Activated naive CD8-positive, alpha-beta T cell treated with anti-CD3 and anti-CD28 coated beads for 36 hours (primary cell): ENCODE results near the gene SMURF1. TPM values are rescaled to one million over a fixed set of nuclear protein-coding genes. Genes with fewer than 3 reads are reported as not detected.

Experiments used
- DNase-seq: peaks from one replicate; pipeline ENCODE4 v3.0.0; 2021
- H3K27ac Mint-ChIP-seq: one replicate; pipeline ENCODE4 v1.8.0; 2022; ENCODE audit warnings: mild to moderate bottlenecking, moderate library complexity, mixed read lengths
- H3K27me3 Mint-ChIP-seq: one replicate; pipeline ENCODE4 v1.8.0; 2022; ENCODE audit warnings: mild to moderate bottlenecking, mixed read lengths
- H3K36me3 Mint-ChIP-seq: one replicate; pipeline ENCODE4 v1.8.0; 2021; ENCODE audit warnings: mild to moderate bottlenecking, mixed read lengths
- H3K4me1 Mint-ChIP-seq: one replicate; pipeline ENCODE4 v1.8.0; 2021; ENCODE audit warnings: mixed read lengths
- H3K4me3 Mint-ChIP-seq: one replicate; pipeline ENCODE4 v1.8.0; 2022; ENCODE audit warnings: mild to moderate bottlenecking, moderate library complexity, mixed read lengths
- H3K9me3 Mint-ChIP-seq: one replicate; pipeline ENCODE4 v1.8.0; 2022; ENCODE audit warnings: mixed read lengths
- total RNA-seq, 2 experiments: library from RNA; stranded (reverse); gene quantifications; one replicate each; pipeline ENCODE4 v1.2.3, GENCODE V29; 2021

SMURF1 gene
- total RNA-seq, 2 experiments from 2014 or later: 12.3 TPM

DNA sequence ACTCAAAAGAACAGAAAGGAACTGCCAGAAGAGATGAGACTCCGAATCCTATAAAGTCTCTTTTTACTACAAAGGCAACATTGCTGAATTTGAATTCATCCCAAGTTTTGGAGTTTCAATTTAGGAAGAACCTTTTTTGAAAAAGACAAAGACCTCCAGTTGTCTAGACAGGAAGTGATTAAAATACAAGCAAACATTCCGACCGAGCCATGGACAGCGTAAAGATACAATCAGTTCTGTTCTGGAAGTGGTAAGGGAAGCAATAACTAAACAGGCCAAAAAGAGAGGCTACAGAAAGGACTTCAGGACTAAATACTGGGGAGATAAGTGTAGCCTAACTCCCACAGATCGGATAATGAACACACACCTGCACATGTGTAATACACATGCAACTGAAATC, 101.0 kb downstream of the SMURF1 start:
- Mint-ChIP-seq H3K4me1 (no peaks in the 10 kb centered on the region), H3K9me3 (no peaks in the 10 kb centered on the region), H3K4me3 (no peak overlapping the region), H3K27ac (no peak overlapping the region), H3K36me3 (peaks cover 16% of the 10 kb centered on the region), H3K27me3 (no peaks in the 10 kb centered on the region)
- no peak for DNase-seq

DNA sequence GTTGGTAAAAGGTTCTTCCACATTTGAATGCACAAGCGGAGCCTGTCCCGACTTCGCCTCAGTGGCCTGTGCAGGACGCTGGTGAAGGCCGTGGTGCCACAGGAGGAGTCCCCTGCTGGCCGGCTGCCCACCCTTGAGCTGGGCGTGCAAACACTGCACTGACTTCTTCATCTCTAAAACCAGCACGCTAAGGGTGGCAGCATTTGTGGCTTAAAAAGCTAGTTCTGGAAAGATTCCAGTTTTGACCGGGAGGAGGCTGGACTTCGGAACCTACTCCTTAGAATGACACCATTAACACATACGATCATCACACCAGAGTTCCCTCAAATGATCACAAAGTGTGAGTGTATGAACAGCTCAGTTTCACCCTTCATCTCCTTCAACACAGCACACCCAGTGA, 102.4 kb downstream of the SMURF1 start:
- no peaks in the 10 kb centered on the region for H3K4me1 Mint-ChIP-seq
- H3K36me3 Mint-ChIP-seq: peaks cover 20% of the 10 kb centered on the region
- no peaks in the 10 kb centered on the region for H3K27me3 Mint-ChIP-seq
- H3K4me3 Mint-ChIP-seq: no peak overlapping the region
- peak overlapping the region; percentile 7 for H3K27ac Mint-ChIP-seq
- H3K9me3 Mint-ChIP-seq: no peaks in the 10 kb centered on the region
- no peak for DNase-seq

DNA sequence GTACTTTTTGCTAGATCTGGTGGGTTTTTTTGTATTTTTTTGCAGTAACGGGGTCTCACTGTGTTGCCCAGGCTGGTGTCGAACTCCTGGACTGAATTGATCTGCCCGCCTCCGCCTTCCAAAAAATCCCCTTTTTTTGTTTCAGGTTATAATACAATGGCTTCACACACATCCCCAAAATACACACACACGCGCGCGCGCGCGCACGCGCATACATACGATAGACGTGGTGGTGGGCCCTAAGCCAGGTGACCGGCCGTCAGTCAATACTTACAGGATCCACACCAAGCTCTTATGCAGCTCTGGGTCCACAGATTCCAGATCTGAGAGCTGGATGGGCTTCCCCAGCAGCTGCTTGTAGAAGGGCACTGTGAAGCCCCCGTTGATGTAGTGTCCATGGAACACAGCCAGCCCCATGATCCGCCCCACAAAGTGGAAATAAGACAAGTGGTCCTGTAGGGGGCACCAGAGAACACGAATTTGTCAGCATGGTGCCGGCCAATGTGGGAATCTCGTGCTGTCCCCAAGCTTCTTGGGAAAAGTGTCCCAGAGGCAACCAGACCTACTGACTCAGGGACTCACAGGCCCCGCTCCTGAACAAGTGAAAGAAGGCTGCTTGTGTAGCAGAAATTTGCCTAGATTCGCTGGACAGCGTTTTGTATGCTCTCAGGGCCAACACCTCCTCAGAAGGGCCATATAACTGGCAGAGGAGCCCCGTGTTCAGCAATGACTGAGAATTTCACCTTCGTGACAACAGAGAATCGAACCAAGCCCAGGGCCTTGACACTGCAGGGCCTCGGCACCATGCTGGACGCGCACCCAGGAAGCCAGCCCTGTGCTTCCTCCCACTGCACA, 103.6 kb downstream of the SMURF1 start:
- Mint-ChIP-seq H3K36me3 (peaks cover 22% of the 10 kb centered on the region), H3K27me3 (no peaks in the 10 kb centered on the region), H3K9me3 (no peaks in the 10 kb centered on the region), H3K4me1 (no peaks in the 10 kb centered on the region), H3K27ac (peak overlapping the region; percentile 54), H3K4me3 (no peak overlapping the region)
- peak; percentile 50 for DNase-seq

DNA sequence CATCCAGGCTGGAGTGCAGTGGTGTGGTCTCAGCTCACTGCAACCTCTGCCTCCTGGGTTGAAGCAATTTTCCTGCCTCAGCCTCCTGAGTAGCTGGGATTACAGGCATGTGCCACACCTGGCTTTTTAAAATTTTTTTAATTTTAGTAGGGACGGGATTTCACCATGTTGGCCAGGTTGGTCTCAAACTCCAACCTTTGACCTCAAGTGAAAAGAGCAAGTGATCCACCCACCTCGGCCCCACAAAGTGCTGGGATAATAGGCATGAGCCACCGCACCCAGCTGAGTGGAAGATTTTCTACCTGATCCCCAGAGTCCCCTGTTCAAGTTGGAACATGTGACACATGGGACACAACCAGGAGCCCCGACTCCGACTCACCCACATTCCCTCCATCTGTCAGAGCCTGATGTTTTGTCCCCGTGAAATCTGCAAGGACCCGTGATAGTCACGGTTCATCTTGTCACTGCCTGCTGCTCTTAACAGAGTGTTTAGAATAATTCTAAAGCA, 104.5 kb downstream of the SMURF1 start:
- DNase-seq: no peak
- H3K36me3 Mint-ChIP-seq: peaks cover 20% of the 10 kb centered on the region
- H3K9me3 Mint-ChIP-seq: no peaks in the 10 kb centered on the region
- H3K4me1 Mint-ChIP-seq: no peaks in the 10 kb centered on the region
- no peak overlapping the region for H3K27ac Mint-ChIP-seq
- H3K27me3 Mint-ChIP-seq: no peaks in the 10 kb centered on the region
- no peak overlapping the region for H3K4me3 Mint-ChIP-seq

DNA sequence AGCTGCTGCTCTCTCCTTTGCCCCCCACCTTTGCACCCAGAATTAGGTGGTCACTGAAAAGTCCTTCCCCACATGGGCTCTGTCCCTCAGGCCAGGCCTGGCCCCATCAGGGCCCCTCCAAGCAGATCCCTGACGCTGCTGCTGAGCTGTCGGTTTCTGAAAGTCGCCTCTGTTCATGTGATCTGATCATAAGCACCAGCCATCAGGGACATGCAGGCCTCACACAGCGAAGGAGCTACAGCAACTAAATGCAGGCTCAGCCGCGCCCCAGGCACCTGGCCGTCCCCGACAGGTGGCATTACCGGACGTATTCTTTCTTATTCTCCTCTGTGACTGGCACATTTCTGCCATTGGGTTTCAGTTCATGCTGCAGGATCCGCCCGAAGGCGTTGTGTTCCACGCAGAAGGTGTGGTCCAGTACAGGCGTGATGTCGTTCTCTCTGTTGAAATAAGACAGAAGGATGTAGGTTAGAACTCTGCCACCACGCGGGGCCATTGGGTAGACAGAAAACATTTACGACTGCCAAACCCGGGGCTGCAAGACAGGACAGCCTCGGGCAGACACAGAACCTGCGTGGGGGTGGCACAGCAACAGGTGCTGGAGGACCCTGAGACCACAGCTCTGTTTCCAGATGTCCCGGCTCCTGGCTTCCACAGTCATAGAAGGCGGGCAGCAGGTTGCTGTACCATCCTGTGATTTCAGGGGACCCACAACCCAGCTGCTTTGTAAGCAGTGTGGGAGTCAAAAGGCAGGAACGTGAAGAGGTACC, 105.6 kb downstream of the SMURF1 start:
- Mint-ChIP-seq H3K9me3 (no peaks in the 10 kb centered on the region), H3K36me3 (peaks cover 17% of the 10 kb centered on the region), H3K27ac (no peak overlapping the region), H3K4me1 (no peaks in the 10 kb centered on the region), H3K27me3 (no peaks in the 10 kb centered on the region), H3K4me3 (no peak overlapping the region)
- no peak for DNase-seq

DNA sequence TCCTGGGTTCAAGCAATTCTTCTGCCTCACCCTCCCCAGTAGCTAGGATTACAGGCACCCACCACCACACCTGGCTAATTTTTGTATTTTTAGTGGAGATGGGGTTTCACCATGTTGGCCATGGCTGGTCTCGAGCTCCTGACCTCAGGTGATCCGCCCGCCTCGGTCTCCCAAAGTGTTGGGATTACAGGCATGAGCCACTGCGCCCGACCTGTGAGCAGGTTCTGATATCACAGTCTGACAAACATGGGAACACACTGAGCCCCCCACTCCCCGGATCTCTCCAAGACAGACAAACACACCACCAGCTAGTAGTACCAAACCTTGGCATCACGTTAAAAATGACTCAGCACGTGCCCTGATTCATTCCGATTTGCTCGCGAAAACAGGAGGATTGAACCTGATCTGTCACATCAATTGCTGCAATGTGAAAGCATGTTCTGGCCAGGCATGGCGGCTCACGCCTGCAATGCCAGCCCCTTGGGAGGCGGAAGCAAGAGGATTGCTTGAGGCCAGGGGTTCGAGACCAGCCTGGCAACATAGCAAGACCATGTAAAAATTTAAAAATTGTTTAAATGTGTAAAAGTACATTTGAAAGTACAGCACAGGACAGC, 106.5 kb downstream of the SMURF1 start:
- H3K4me3 Mint-ChIP-seq: no peak overlapping the region
- H3K36me3 Mint-ChIP-seq: peaks cover 17% of the 10 kb centered on the region
- DNase-seq: no peak
- H3K27ac Mint-ChIP-seq: no peak overlapping the region
- H3K9me3 Mint-ChIP-seq: no peaks in the 10 kb centered on the region
- no peaks in the 10 kb centered on the region for H3K27me3 Mint-ChIP-seq
- H3K4me1 Mint-ChIP-seq: no peaks in the 10 kb centered on the region

DNA sequence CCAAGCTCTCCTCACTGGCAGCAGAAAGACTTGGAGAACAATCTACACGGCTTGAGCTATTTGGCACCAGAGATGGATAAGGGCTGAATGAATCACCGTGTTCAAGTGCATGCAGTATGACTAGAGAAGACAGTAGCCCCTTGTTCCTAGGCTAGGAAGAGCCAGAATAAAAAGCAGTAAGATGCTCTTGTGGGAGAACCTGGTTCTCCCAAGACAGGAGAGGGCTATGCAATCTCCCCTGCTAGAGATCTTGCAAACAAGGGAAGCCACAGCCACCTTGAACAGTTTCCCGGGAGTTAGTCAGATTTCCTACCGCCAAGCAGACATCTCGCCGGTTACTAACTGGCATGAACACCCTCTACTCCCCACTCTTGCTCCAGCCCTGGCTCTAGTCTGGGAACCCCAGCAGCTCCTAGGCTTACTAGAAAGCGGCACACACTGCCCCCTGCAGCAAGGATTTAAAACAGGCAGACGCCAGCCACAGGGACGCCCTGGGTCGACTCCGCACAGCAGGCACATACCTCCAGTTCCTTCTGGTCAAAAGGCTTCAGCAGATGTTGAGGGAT, 107.3 kb downstream of the SMURF1 start:
- Mint-ChIP-seq H3K36me3 (peaks cover 14% of the 10 kb centered on the region), H3K4me1 (no peaks in the 10 kb centered on the region), H3K27ac (no peak overlapping the region), H3K27me3 (no peaks in the 10 kb centered on the region), H3K4me3 (no peak overlapping the region), H3K9me3 (no peaks in the 10 kb centered on the region)
- no peak for DNase-seq

DNA sequence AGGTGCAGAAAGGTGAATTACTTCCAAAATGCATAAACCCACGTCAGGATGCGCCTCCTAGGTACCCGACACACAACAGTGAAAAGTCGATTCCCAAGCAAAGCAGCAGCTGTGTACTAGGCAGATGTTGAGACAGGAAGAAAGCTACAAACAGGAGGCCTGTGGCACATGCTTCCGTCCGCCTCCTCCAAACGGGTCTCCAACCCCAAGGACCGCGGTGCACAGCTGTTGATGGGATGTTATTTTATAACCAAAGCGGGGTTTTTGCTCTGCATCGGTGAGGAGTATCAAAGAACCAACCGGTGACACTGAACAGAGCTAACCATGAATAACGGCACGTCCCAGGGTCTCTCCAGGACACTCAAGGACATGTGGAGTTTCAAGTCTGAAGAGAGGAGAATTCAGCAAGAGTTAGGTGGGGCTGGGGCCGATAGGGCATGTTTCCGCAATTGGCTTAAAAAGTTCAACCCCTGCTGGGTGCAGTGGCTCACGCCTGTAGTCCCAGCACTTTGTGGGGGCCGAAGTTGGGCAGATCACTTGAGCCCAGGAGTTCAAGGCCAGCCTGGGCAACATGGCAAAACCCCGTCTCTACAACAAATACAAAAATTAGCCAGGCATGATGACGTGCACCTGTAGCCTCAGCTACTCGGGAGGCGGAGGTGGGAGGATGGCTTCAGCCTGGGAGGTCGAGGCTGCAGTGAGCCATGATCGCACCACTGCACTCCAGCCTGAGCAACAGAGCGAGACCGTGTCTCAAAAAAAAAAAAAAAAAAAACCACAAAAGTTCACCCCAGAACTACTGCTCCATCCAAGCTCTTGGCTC, 108.0 kb downstream of the SMURF1 start:
- DNase-seq: no peak
- Mint-ChIP-seq H3K36me3 (peaks cover 13% of the 10 kb centered on the region), H3K27ac (no peak overlapping the region), H3K27me3 (no peaks in the 10 kb centered on the region), H3K4me1 (no peaks in the 10 kb centered on the region), H3K9me3 (no peaks in the 10 kb centered on the region), H3K4me3 (no peak overlapping the region)

DNA sequence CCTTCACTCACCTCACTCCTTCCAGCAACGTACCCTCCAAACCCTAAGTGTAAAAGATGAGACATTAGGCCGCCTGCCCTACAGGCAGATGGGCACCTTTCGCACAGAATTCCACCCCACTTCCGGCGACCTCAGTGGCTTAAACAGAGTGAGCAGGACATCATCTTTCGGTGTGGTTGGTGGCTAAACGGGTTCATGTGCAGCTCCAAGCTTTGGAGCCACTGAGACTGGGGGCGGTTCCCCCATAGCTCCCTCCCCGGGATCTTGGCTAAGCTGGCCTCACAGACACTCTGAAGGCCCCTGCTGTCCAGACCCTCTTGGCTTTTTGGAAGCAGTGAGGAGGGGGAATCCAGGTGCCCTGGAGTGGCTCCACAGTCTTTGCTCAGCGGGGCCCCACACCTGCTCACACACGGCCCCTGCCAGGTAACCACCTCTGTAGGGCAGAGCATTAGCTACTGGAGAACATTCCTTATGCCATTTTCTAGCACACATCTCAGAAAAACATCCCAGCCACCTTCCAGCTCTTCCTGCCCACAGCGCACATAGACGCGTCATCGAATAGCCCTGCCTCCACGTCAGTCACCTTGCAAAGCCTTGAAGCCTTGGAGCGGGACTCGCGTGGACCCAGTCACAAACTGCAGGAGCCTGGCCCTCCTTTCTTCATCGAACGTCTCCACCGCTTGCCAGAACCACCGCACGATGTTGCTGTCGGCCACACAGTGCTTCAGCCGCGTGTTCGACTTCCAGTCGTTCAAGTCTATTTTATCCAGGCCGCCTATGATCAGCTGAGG, 108.8 kb downstream of the SMURF1 start:
- DNase-seq: no peak
- Mint-ChIP-seq H3K27me3 (no peaks in the 10 kb centered on the region), H3K36me3 (peaks cover 11% of the 10 kb centered on the region)

DNA sequence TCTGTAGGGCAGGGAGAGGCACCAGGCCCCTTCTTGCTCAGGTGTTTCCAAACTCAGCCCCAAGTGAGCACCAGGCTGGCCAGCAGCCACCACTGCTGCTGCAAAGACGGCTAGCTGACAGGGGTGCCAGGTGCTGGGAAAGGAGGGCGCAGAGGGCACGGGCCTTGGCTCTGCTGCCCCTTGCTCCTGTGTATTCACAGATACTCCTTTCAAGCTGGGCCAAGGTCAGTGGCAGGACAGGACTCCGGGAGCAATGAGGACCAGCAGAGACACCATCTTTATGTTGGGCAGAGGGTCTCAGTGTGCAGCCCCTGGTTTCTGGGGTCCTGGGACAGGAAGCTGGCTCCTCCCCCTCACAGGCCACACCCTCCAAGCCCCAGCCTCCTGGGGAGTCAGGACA, 110.1 kb downstream of the SMURF1 start:
- Mint-ChIP-seq H3K36me3 (peaks cover 10% of the 10 kb centered on the region), H3K4me3 (no peak overlapping the region)
- DNase-seq: no peak

More for the DNA sequence above, 108.8 kb downstream of the SMURF1 start:
- Mint-ChIP-seq H3K4me1 (no peaks in the 10 kb centered on the region), H3K4me3 (no peak overlapping the region), H3K27ac (no peak overlapping the region), H3K9me3 (no peaks in the 10 kb centered on the region)

DNA sequence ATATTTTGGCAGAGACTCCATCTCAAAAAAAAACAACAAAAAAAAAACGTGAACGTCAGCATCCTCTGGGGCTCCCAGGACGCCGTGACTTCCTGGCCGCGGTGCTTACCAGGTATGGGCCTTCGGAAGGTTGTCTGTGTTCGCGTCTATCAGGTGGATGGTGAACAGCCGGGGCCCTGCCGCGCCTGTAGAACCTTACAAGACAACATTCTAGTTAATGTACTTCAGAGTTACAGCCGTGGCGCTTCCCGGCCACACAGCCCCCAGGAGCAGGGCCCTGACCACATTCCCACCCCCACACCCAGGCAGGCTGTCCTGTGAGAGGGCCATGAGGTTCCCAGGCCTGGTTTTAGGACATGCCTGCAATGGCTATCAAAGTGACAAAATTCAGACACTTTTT, 111.0 kb downstream of the SMURF1 start:
- Mint-ChIP-seq H3K27ac (no peak overlapping the region), H3K9me3 (no peaks in the 10 kb centered on the region), H3K4me1 (no peaks in the 10 kb centered on the region), H3K36me3 (peaks cover 8% of the 10 kb centered on the region), H3K4me3 (no peak overlapping the region), H3K27me3 (no peaks in the 10 kb centered on the region)
- no peak for DNase-seq

More for the DNA sequence above, 110.1 kb downstream of the SMURF1 start:
- no peaks in the 10 kb centered on the region for H3K9me3 Mint-ChIP-seq
- no peak overlapping the region for H3K27ac Mint-ChIP-seq
- no peaks in the 10 kb centered on the region for H3K4me1 Mint-ChIP-seq
- H3K27me3 Mint-ChIP-seq: no peaks in the 10 kb centered on the region

DNA sequence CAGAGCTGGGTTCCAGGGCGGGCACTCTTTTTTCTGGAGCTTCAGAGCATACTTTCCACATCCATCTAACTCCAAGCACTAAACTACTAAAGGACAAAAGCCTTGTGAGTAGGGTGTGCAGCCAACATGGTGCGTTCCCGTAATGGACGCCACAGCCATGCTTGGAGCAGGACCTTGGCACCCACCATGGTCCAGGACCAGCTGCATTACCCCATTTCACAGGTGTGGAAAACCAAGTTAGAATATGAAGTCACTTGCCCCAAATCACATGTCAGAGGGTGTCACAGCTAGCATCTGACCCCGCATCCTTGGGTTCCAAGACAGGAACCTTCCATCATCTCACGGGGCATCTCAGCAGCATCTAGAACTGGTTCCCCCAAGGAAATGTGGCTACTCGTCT, 112.4 kb downstream of the SMURF1 start:
- Mint-ChIP-seq H3K36me3 (peaks cover 11% of the 10 kb centered on the region), H3K27ac (no peak overlapping the region), H3K4me1 (peaks cover 4% of the 10 kb centered on the region), H3K4me3 (no peak overlapping the region), H3K27me3 (no peaks in the 10 kb centered on the region), H3K9me3 (no peaks in the 10 kb centered on the region)
- no peak for DNase-seq

DNA sequence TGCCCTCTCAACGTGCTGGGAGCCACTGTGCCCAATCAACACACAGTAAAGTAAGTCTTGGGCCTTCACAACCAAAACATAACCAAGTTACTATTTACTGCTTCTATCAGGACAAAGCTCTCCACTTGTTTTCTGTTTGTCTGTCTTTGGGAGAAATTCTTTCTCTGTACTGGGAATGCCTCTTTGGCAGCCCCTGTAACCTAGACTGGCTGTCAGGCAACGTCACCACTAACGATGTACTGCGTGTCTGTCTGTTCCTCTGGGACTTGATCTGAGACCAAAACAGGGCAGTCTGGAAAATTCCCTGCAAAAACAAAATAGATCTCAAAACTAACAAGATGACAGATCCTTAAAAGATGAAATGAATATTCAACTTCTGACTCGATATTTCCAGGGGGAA, 113.0 kb downstream of the SMURF1 start:
- H3K4me3 Mint-ChIP-seq: no peak overlapping the region
- peaks cover 8% of the 10 kb centered on the region for H3K36me3 Mint-ChIP-seq
- H3K27me3 Mint-ChIP-seq: no peaks in the 10 kb centered on the region
- no peaks in the 10 kb centered on the region for H3K9me3 Mint-ChIP-seq
- H3K27ac Mint-ChIP-seq: peak overlapping the region; percentile 12
- no peak for DNase-seq
- peaks cover 4% of the 10 kb centered on the region for H3K4me1 Mint-ChIP-seq

DNA sequence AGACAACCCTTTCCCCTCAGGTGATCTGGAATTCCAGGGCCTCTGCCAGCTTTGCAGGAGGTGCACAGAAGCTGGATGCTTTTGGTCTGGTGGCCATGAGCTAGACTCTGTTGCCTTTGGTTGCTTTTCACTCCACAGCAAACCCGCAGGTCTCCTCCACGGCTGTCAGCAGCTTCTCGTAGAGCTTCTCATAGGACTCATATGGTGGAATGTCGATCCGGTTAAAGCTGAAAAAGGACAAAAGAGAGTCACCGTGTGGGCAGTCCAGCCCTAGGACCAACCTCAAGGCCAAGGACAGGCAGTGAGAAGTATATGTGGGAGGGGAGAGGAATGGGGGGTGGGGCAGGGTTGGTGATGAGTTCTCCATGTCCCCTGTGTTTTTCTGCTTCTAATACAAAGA, 113.5 kb downstream of the SMURF1 start:
- no peaks in the 10 kb centered on the region for H3K27me3 Mint-ChIP-seq
- DNase-seq: no peak
- peaks cover 4% of the 10 kb centered on the region for H3K4me1 Mint-ChIP-seq
- H3K36me3 Mint-ChIP-seq: peaks cover 8% of the 10 kb centered on the region
- H3K27ac Mint-ChIP-seq: no peak overlapping the region
- no peak overlapping the region for H3K4me3 Mint-ChIP-seq
- H3K9me3 Mint-ChIP-seq: no peaks in the 10 kb centered on the region
